ENCODE measurements around the gene OR4E2. TPM values are rescaled to one million over a fixed set of nuclear protein-coding genes. Genes with fewer than 3 reads are reported as not detected.

The OR4E2 gene
- total and polyA plus RNA-seq, 7 donors, result not detected

GRCh38 chr14:21711360-21711961, 57.8 kb downstream of the OR4E2 start:
- intact Hi-C loops (cut with DNase I), result no loop called here
- ATAC-seq (no peak), DNase-seq (no peak)

GRCh38 chr14:21712036-21712435, 58.4 kb downstream of the OR4E2 start:
- intact Hi-C loops (cut with DNase I), result no loop called here
- 80 to 86% (median 82%) methylated on average over 2 of the region's 2 CpGs for WGBS, 3 donors
- no peaks in the 10 kb centered on the region for H3K9me3 ChIP-seq
- H3K4me1 ChIP-seq, result no peaks in the 10 kb centered on the region
- H3K36me3 ChIP-seq (ENCODE audit: insufficient read depth in 1 of 2, low read depth in 1 of 2), result no peaks in the 10 kb centered on the region
- no peaks in the 10 kb centered on the region for H3K27me3 ChIP-seq (ENCODE audit: insufficient read depth in 3 of 3, low read length in 2 of 3)
- no peak overlapping the region for H3K27ac ChIP-seq
- DNase-seq, result no peak
- TF ChIP-seq CTCF (IDR thresholded peaks at IDR 0.05), result no peak
- ATAC-seq, result no peak
- H3K4me3 ChIP-seq, result no peak overlapping the region

More at GRCh38 chr14:21711360-21711961, 57.8 kb downstream of the OR4E2 start:
- no peaks in the 10 kb centered on the region for H3K4me1 ChIP-seq
- H3K9me3 ChIP-seq, result no peaks in the 10 kb centered on the region
- TF ChIP-seq CTCF (IDR thresholded peaks at IDR 0.05), result peak; percentile 48
- peaks cover 0 to 4% (median 0%) of the 10 kb centered on the region in 3 donors for H3K27me3 ChIP-seq (ENCODE audit: insufficient read depth in 3 of 3, low read length in 2 of 3)
- H3K4me3 ChIP-seq, result no peak overlapping the region
- H3K36me3 ChIP-seq (ENCODE audit: insufficient read depth in 1 of 2, low read depth in 1 of 2), result no peaks in the 10 kb centered on the region
- WGBS, 3 donors, result 33 to 35% (median 33%) methylated on average over 3 of the region's 3 CpGs
- no peak overlapping the region for H3K27ac ChIP-seq

- intact Hi-C loops (cut with DNase I), result no loop called here
- WGBS, 3 donors, result 65 to 69% (median 68%) methylated on average over 6 of the region's 6 CpGs
- Histone ChIP-seq H3K27me3 (ENCODE audit: insufficient read depth in 3 of 3, low read length in 2 of 3) (no peaks in the 10 kb centered on the region), H3K4me3 (no peak overlapping the region), H3K27ac (no peak overlapping the region), H3K4me1 (no peaks in the 10 kb centered on the region), H3K36me3 (ENCODE audit: insufficient read depth in 1 of 2, low read depth in 1 of 2) (no peaks in the 10 kb centered on the region), H3K9me3 (no peaks in the 10 kb centered on the region)
- DNase-seq, result no peak
- no peak for ATAC-seq
- no peak for TF ChIP-seq CTCF (IDR thresholded peaks at IDR 0.05)
Observed at GRCh38 chr14:21714318-21714929, 60.8 kb downstream of the OR4E2 start.

Other genes starting within 250 kb of the OR4E2 start
- 10 to 100 TPM; 27.1 to 40.1 (median 36.1) TPM for gene CHD8, start 197.7 kb upstream of the OR4E2 start, total RNA-seq
- 10 to 100 TPM; 11.5 to 23.6 (median 18.2) TPM for gene CHD8, start 197.7 kb upstream of the OR4E2 start, polyA plus RNA-seq
- 10 to 100 TPM in 1 of 4 donors, 1 to 10 TPM in 3; 5.7 to 11.1 (median 7.4) TPM for gene RAB2B, start 176.9 kb upstream of the OR4E2 start, total RNA-seq
- gene RAB2B, start 176.9 kb upstream of the OR4E2 start, polyA plus RNA-seq, result 1 to 10 TPM; 3.6 to 7.9 (median 5.1) TPM
- gene TOX4, start 176.6 kb upstream of the OR4E2 start, total RNA-seq, result 100 to 1,000 TPM in 3 of 4 donors, 10 to 100 TPM in 1; 98.8 to 146 (median 117) TPM
- 10 to 100 TPM; 37.0 to 86.6 (median 57.4) TPM for gene TOX4, start 176.6 kb upstream of the OR4E2 start, polyA plus RNA-seq
- gene METTL3, start 142.5 kb upstream of the OR4E2 start, total RNA-seq, result 10 to 100 TPM; 17.5 to 22.1 (median 20.6) TPM
- 10 to 100 TPM; 17.8 to 43.9 (median 26.7) TPM for gene METTL3, start 142.5 kb upstream of the OR4E2 start, polyA plus RNA-seq
- gene SALL2, start 127.5 kb upstream of the OR4E2 start, total RNA-seq, result 1 to 10 TPM in 3 of 4 donors, under 1 TPM in 1; 0.87 to 3.8 (median 1.7) TPM
- under 1 TPM; 0.33 to 0.93 (median 0.62) TPM for gene SALL2, start 127.5 kb upstream of the OR4E2 start, polyA plus RNA-seq
- gene OR10G3, start 73.8 kb upstream of the OR4E2 start, total RNA-seq, result not detected
- not detected for gene OR10G3, start 73.8 kb upstream of the OR4E2 start, polyA plus RNA-seq
- not detected for gene OR10G2, start 18.9 kb upstream of the OR4E2 start, total RNA-seq
- not detected for gene OR10G2, start 18.9 kb upstream of the OR4E2 start, polyA plus RNA-seq
- not detected for gene OR4E1, start 20.0 kb downstream of the OR4E2 start, total RNA-seq
- gene OR4E1, start 20.0 kb downstream of the OR4E2 start, polyA plus RNA-seq, result not detected

Measured in psoas muscle (tissue), 8 donors.